Right renal cortex interstitium (tissue), 3 donors: ENCODE measurements around the gene OSM. TPM values are rescaled to one million over a fixed set of nuclear protein-coding genes. Genes with fewer than 3 reads are reported as not detected.

Experiments used
- DNase-seq, 3 donors: peaks; one replicate each; pipeline ENCODE4 v3.0.0-alpha.2; 2013; ENCODE audit warnings: low read depth in 3 of 3, low spot score in 2 of 3
- polyA plus RNA-seq, 3 donors: library from polyadenylated mRNA; unstranded; fragments of 120-200 nt; gene quantifications; one replicate each; pipeline ENCODE4 v1.2.1, GENCODE V29; 2013; ENCODE audit not compliant: insufficient read length in 3 of 3

OSM gene
- polyA plus RNA-seq, 3 donors: 0.17 to 0.20 TPM; not detected in 1

- no peak for DNase-seq
Observed at GRCh38 chr22:30286331-30286730, 19.7 kb upstream of the OSM start.

GRCh38 chr22:30285846-30286200, 19.2 kb upstream of the OSM start:
- no peak for DNase-seq

- no peak for DNase-seq
Observed at GRCh38 chr22:30285176-30285845, 18.7 kb upstream of the OSM start.

- DNase-seq: no peak
Observed at GRCh38 chr22:30284666-30285065, 18.0 kb upstream of the OSM start.

GRCh38 chr22:30284172-30284571, 17.5 kb upstream of the OSM start:
- DNase-seq: no peak

GRCh38 chr22:30283342-30283741, 16.7 kb upstream of the OSM start:
- DNase-seq: no peak

- DNase-seq: no peak
Observed at GRCh38 chr22:30282616-30283046, 16.0 kb upstream of the OSM start.

- no peak for DNase-seq
Observed at GRCh38 chr22:30280505-30280904, 13.9 kb upstream of the OSM start.

GRCh38 chr22:30279932-30280331, 13.3 kb upstream of the OSM start:
- DNase-seq: no peak

GRCh38 chr22:30279046-30279788, 12.6 kb upstream of the OSM start:
- no peak for DNase-seq

GRCh38 chr22:30277547-30278344, 11.1 kb upstream of the OSM start:
- no peak for DNase-seq

- no peak for DNase-seq
Observed at GRCh38 chr22:30276039-30276438, 9.4 kb upstream of the OSM start.

GRCh38 chr22:30275625-30276024, 9.0 kb upstream of the OSM start:
- no peak for DNase-seq

GRCh38 chr22:30274437-30274812, 7.8 kb upstream of the OSM start:
- no peak for DNase-seq

- DNase-seq: no peak
Observed at GRCh38 chr22:30273711-30274436, 7.2 kb upstream of the OSM start.

GRCh38 chr22:30272781-30273601, 6.3 kb upstream of the OSM start:
- DNase-seq: no peak

- DNase-seq: no peak
Observed at GRCh38 chr22:30270832-30271231, 4.2 kb upstream of the OSM start.

GRCh38 chr22:30268331-30268730, 1.7 kb upstream of the OSM start:
- no peak for DNase-seq

- DNase-seq: no peak
Observed at GRCh38 chr22:30267382-30268302, 991 bp upstream of the OSM start.
